RWPE1 (cell line): Measurements from ENCODE around the gene SSBP3.

ENCODE experiments used
- CTCF ChIA-PET: fragments of 350-600 bp; sonication (Branson Sonifier 250); formaldehyde crosslinking; extraction: SDS; loops from one replicate; lab custom pipeline; 2021; lab: Yijun Ruan, JAX
- POLR2A ChIA-PET: fragments of 400-600 bp; formaldehyde crosslinking; extraction: SDS; loops from one replicate; lab custom pipeline; 2020; ENCODE audit warnings: antibody characterized with exemption; ENCODE audit not compliant: low non-redundant PET; lab: Yijun Ruan, JAX
- DNase-seq: peaks from one replicate; pipeline ENCODE4 v3.0.0; 2012; ENCODE audit warnings: low spot score
- H3K27ac ChIP-seq: fragments of 450-650 bp; 2 replicates; pipeline ENCODE4 v1.5.1; 2017
- TF ChIP-seq, protein P1 (sequence below): fragments of 450-650 bp; conservative IDR thresholded peaks from 2 replicates; pipeline ENCODE4 v1.5.1; 2017; ENCODE audit warnings: low read depth, mild to moderate bottlenecking

The SSBP3 gene

DNA sequence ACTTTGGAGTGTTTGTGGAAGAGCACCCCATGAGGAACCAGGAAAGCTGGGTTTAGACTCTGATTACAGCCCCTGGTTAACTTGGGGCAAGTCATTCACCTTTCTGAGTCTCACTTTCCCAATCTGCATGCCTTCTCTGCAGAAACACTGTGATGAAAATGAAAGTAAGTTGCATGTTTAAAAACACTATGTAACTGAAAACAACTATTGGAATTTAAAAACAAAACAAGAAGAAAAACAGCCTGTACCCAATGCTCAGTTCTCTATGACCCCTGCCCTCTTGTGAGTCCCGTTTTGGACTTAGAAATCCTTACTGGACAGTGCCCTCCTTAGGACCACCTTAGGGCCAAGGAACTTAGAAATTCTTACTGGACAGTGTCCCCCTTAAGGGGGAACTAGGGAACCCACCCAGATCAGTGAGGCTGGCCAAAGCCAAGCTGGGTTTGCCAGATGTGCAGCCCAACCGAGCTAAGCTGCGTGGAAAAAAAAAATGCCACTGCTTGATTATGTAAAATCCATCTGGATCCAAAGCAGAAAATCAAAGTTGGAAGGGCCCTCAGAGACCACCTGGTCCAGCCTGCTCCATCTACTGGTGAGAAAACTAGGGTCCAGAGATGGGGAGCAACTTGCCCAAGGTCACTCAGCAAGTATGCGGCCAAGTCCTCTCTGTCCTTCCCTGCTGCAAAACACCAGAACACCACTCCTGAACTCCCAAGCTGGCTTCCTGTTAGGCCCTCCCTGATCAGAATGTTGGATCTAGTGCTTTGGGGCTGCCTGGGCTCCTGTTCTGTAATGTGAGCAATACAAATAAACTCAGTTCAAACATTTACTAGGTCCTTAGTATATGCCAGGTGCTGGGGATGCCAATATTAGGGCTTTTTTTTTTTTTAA lies 128.5 kb downstream of the SSBP3 start:
- no peak for DNase-seq
- TF ChIP-seq, protein P1, sequence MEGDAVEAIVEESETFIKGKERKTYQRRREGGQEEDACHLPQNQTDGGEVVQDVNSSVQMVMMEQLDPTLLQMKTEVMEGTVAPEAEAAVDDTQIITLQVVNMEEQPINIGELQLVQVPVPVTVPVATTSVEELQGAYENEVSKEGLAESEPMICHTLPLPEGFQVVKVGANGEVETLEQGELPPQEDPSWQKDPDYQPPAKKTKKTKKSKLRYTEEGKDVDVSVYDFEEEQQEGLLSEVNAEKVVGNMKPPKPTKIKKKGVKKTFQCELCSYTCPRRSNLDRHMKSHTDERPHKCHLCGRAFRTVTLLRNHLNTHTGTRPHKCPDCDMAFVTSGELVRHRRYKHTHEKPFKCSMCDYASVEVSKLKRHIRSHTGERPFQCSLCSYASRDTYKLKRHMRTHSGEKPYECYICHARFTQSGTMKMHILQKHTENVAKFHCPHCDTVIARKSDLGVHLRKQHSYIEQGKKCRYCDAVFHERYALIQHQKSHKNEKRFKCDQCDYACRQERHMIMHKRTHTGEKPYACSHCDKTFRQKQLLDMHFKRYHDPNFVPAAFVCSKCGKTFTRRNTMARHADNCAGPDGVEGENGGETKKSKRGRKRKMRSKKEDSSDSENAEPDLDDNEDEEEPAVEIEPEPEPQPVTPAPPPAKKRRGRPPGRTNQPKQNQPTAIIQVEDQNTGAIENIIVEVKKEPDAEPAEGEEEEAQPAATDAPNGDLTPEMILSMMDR = no peak
- H3K27ac ChIP-seq = no peak overlapping the region
- ChIA-PET CTCF (interaction anchor here (0.6 to 0.7 kb wide), 3 partner anchors 40 to 212 kb away, joined by 3 to 4 read pairs (median 3); no protein-coding TSS in a partner anchor), POLR2A (no interaction called here)

DNA sequence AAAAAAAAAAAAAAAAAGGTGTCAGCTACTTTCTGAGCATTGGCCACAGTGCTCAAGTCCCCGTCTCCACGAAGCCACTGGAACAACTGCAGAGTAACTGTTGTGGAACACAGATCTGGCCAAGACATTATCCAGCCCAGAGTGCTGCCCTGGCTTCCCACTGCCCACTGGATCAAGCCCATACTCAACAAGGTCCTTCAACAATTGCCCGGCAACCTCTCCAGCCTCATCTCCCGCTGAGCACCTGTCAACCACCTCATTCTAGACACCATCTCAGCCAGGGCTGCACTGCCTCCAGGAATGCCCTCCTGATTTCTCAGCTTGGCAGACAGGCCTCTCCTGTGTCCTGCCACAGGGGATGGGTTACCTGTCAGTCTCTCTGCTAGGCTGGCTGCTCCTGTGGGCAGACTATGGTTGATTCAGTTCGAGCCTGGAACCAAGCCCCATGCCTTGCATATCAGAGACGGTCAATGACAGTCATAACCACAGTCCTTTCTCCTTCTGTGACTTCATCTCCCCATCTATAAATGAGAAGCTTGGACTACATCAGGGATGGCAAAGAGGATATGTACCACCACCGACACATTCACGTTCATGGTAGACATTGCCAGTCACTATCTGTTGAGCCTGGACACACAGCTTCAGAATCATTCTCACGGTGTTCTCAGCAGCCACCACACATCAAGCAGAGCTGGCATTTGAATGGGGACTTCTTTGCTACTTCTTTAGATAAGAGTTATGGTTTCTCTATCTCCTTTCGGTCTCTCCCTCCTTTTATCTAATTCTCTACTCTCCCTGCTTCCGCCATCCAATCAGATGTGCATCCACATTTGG lies 129.4 kb downstream of the SSBP3 start:
- H3K27ac ChIP-seq = no peak overlapping the region
- ChIA-PET POLR2A (no interaction called here), CTCF (interaction anchor here (0.5 to 0.7 kb wide), 2 partner anchors 77 to 197 kb away, joined by 3 read pairs; partner anchors contain the start of genes CYB5RL and MRPL37)
- TF ChIP-seq, protein P1 = no peak
- no peak for DNase-seq

DNA sequence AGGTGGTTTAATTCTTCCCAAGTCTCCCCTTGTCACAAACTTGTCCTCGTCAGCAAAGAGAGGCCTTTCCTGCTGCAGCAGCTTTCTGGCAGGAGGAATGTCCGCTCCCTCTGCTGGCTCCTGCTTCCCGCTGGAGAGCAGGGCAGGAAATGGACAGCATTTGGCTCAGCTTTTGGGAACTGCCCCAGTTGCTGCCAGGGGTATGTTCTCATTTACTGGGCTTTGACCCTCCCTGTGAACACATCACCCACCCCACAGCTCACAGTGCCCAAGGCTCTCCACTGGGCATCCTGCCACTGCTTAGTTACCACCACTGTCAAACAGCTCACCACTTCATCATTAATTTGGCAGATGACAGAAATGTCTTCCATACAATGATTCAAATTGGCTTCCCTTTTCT lies 130.8 kb downstream of the SSBP3 start:
- H3K27ac ChIP-seq = peak overlapping the region; percentile 70
- TF ChIP-seq, protein P1 = no peak
- ChIA-PET CTCF (no interaction called here), POLR2A (no interaction called here)
- DNase-seq = no peak

DNA sequence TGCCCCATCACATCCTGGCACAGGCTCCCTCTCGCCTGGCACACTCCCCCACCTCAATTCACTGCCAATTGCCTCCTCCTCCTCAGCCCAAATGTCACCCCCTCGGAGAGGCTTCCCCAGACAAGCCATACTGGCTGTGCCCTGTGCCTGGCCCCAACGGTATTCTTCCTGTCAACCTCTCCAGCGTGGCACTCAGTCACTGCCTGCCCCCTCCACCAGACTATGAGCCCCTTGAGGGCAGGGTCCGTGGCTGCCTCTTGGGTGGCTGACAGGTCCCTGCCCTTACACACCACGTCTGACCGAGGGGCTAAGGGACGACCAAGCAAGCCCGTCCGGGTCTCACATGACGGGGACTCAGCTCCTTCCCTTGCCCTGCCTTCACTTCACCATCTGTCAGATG lies 131.3 kb downstream of the SSBP3 start:
- TF ChIP-seq, protein P1 = no peak
- DNase-seq = no peak
- POLR2A ChIA-PET = no interaction called here
- peak overlapping the region; percentile 70 for H3K27ac ChIP-seq
- CTCF ChIA-PET = no interaction called here

DNA sequence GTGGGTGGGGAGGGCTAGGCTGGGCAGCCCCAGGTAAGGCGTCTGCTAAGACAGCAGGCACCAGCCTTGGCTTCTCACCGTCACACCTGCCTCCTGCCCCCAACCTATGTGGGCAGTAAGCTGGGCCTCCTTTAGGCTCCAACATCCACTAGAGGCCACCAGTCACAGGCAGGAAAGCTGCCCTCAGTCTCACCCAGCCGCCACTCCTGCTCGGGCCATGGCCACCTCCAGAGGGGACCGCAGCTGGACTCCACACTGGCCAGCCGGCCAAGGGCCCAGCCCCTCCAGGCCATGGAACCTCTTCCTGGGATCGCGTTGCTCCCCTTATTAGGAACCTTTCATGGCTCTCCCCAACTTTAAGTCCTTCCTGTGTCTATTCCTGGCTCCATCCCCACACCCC lies 131.7 kb downstream of the SSBP3 start:
- POLR2A ChIA-PET = no interaction called here
- H3K27ac ChIP-seq = peak overlapping the region; percentile 70
- CTCF ChIA-PET = no interaction called here
- DNase-seq = no peak
- TF ChIP-seq, protein P1 = no peak

DNA sequence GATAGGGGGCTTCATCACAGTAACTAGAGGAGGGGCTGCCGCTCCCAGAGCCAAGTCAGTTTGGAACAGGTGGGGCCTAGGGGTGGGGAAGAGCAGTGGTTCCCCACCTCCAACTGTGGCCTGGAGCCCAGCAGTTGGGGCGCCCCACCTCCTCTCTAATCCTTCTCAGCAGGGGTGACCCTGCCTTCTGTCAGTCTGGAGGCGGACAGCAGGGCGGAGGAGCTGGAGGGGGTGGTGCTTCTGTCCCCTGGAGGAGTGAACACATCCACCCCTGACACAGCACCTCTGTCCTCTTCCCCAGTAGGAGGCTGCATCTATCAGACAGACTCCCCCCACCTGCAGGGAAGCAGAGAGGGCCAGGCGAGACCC lies 132.4 kb downstream of the SSBP3 start:
- ChIA-PET POLR2A (no interaction called here), CTCF (no interaction called here)
- TF ChIP-seq, protein P1 = no peak
- no peak for DNase-seq
- peak overlapping the region; percentile 70 for H3K27ac ChIP-seq
